HTERT RPE-1 (cell line): ENCODE results near the gene SLC35E2B.
"Not testable (repeated sequence)": the region's sequence is repeated elsewhere in the genome, so short reads cannot be mapped to it uniquely, and the experiment has no call there.

ENCODE experiments used
- in situ Hi-C: fragments of 300-500 bp; cut with MboI; formaldehyde crosslinking; loops from 4 replicates; pipeline ENCODE4 v1.14.3; 2020; ENCODE audit warnings: low sequenced_read_pairs

The SLC35E2B gene

GRCh38 chr1:1692714-1693647 lies at the start of gene SLC35E2B:
Gene SLC35E2B, minus strand, starts transcription at chr1:1692795. Its CDS starts 16,096 bp downstream, at chr1:1676699.
- in situ Hi-C loops = not testable (repeated sequence)

- in situ Hi-C loops = not testable (repeated sequence)
Measured at GRCh38 chr1:1741013-1741412, 48.4 kb upstream of the SLC35E2B start.

- in situ Hi-C loops = not testable (repeated sequence)
Measured at GRCh38 chr1:1738799-1739337, 46.3 kb upstream of the SLC35E2B start.

DNA sequence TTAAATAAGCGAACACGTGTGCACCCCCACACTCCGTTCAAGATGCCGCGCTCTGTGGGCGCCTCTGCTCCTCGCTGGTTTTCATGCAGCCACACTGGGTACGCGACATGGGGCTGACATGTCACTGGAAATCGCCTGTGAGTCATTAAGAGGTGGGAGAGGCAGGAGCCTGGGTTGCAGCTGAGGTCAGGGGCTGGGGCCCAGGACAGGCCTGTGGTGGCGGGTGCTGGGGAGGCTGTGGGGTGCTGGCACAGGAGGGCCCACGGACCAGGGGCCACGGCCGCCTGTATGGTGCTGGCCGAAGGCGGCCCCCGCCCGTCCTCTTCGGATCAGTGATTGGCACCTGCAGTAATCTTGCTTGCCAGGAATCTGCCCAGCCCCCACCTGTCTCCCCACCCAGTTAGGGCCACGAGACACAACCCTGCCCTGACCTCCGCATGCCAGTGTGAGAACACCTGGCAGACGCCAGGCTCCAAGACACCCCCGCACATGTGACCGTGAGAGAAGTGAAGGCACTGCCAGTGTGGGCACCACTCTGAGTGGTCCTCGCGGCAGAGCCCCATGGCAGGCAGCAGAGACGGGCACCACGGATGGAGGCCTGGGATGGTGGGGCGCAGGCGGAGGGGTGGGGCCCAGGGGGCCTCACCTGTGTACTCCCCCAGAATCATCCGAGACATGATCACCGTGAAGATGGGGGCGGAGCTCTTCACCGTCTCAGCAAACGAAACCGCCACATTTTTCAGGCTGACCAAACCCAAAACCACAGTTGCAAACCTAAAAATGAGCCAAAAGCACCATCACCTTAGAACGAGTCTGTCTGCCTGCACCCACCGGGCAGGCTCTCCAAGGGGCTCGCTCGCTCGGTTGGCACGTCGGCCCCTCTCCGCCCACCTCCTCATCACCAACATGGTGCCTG lies 45.3 kb upstream of the SLC35E2B start:
- in situ Hi-C loops = not testable (repeated sequence)

DNA sequence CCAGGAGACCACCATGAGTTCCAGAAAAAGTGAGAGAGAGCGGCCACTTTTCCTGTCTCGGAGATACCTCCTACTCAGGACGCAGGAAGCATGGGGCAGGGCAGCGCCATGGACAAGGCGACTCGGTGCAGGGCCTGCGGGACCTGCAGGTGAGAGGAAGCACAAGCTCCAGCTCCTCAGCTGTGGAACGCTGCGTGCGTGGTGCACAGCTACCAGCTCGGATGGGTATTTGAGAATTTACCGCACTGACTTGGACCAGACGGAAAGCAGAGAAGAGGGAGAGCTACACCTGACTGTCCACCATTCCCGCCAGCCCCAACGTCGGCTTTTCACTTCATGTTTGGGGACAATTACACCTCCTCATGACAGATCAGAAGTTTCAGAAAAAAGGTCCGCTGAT lies 39.8 kb upstream of the SLC35E2B start:
- in situ Hi-C loops = no loop called here

GRCh38 chr1:1730870-1731269 lies 38.3 kb upstream of the SLC35E2B start:
- in situ Hi-C loops = no loop called here

DNA sequence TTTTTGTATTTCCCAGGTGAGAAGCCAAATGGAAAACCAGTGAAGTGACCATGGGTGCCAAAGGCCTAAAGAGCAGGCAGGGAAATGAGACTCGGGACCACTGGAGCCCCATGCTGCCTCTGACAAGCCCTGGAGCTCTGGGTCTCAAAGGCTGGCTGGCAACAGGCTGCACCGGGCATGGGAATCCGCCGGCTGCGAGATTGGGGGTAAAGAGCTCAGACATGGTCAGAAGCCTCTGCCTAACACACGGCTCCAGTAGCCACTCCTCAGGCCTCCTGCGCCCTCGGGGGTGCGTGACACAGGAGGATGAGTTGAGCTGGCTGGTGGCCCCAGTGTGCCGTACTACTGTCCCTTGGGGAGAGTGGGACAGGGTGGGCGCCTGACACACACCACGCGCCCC lies 37.6 kb upstream of the SLC35E2B start:
- in situ Hi-C loops = not testable (repeated sequence)

DNA sequence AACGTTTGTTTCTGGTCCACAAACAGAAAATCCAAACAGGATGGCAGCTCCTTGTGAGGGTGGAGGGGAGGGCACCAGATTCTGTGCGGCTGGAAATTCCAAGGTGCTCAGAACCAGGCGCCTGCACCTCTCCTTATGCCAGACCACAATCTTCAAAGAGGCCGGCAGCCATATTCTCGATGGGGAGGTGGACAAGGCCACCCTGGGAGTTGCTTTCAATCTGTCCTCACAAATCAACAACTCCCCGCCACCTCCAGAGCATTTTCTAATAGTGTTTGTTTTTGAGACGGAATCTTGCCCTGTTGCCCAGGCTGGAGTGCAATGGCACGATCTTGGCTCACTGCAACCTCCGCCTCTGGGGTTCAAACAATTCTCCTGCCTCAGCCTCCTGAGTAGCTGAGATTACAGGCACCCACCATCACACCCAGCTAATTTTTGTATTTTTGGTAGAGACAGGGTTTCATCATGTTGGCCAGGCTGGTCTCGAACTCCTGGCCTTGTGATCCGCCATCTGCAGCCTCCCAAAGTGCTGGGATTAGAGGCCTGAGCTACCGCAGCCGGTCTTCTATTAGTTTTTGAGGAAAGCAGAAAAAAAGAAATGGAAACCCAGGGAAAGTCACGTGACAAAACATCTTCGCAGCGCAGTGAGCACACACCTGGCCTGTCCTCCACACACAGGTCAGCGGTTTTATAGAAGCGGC lies 36.7 kb upstream of the SLC35E2B start:
- in situ Hi-C loops = not testable (repeated sequence)

DNA sequence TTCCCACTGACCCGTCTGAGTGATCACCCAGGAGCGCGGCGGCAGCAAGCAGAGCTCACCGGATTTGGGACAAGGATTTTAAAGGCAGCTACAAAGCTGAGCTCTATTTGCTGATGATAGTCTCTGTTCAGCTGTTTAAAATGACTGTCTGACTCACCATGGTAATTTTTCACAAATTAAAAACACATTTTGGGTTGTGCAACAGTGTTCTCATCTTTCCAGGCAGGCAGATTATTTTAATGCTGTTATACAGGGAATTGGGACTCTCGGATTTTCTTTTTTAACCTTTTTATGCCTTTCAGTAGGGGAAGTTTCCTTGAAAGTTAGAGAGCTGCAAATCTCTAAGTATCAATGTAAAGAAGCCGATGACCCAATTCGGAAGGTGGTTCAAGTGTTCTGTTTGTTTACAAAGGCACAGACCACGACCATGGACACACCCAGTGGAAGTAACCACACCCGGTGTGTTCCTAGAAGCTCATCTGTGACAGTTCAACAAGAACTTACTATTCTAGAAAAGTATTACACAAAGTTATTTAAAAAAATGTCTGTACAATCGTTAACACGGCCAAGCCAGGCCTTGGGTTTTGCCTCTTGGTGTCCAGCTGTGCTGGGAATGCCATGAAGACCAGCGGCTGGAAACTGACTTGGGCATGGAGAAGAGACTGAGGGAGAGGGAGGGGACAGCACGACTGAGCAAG lies 35.9 kb upstream of the SLC35E2B start:
- in situ Hi-C loops = not testable (repeated sequence)

- in situ Hi-C loops = not testable (repeated sequence)
Measured at GRCh38 chr1:1727131-1727651, 34.6 kb upstream of the SLC35E2B start.

GRCh38 chr1:1726088-1726487 lies 33.5 kb upstream of the SLC35E2B start:
- in situ Hi-C loops = not testable (repeated sequence)

- in situ Hi-C loops = not testable (repeated sequence)
Measured at GRCh38 chr1:1724035-1724864, 31.7 kb upstream of the SLC35E2B start, which contains the start of gene CDK11A. Gene CDK11A, minus strand, starts transcription at chr1:1724357. Its CDS starts 1,539 bp downstream, at chr1:1722818.

DNA sequence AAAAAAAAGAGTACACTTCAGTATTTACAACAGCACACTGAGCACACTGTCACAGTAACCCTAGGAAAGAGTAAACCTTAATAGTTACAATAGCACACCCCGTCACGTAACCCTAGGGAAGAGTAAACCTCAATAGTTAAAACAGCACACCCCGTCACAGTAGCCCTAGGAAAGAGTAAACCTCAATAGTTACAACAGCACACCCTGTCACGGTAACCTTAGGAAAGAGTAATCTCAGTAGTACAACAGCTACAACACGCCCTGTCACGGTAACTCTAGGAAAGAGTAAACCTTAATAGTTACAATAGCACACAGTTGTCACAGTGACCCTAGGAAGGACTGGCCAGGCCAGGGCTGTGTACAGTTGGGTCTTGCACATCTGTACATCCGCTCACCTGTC lies 28.6 kb upstream of the SLC35E2B start:
- in situ Hi-C loops = no loop called here

- in situ Hi-C loops = not testable (repeated sequence)
Measured at GRCh38 chr1:1715109-1715883, 22.7 kb upstream of the SLC35E2B start.

DNA sequence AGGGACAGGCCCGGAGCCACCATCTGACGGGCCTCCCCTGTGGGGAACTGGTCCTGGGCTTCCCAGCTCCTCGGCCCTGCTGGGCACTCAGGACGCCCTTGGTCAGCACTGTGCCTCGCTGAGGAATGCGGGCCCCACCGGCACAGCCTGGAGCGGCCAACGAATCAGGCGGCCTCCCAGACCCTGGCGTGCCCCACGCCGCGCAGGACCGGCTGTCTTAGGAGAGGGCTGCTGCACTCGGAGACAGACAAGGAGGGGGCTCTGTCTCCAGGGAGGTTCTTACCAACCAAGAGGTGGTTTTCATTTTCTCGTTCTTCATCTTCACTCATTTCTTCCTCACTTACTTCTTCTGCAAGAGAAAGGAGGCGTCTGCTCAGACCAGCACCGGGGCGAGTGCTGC lies 15.3 kb upstream of the SLC35E2B start:
- in situ Hi-C loops = not testable (repeated sequence)

DNA sequence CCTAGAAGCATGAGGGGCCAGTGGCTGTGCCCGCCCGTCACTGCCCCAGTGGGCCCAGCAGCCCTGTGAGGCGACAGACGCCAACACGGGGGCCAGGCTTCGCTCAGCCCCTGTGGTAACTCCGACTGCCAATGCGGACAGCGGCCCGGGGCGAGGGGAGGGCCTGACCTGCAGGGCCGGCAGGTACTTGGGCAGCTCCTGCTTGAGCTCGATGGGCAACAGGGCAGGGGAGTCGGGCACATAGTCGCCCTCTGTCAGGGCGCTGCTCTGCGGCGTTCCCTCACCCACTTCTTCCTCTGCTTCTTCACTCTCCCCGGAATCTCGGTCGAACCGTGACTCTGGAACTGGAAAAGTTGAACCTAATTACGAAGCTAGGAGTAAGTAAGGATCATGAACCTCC lies 14.6 kb upstream of the SLC35E2B start:
- in situ Hi-C loops = not testable (repeated sequence)

DNA sequence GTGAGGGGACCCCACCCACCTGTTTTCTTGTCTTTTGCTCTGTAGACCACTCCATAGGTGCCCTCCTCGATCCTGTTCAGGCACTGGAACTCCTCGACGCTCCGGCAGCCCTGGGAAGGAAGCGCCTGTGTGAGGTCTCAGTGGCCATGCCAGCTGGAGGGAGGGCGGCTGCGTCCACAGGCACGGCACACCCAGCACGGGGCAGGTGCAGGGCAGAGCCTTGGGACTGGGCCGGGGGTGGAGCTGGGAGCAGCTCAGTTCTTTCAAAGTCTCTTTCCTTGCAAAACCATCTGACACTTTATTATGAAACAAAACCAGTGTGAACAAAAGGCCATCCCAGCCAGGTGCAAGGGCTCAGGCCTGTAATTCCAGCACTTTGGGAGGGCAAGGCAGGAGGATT lies 13.0 kb upstream of the SLC35E2B start:
- in situ Hi-C loops = not testable (repeated sequence)
